Glutamatergic neuron (in vitro differentiated cells): Measurements from ENCODE around the gene ADAMTSL1. TPM values are rescaled to one million over a fixed set of nuclear protein-coding genes. Genes with fewer than 3 reads are reported as not detected.
A peak's percentile ranks its signal among the peaks of the same experiment; 100 is the strongest.

Experiments used
- DNase-seq: peaks from one replicate; pipeline ENCODE4 v3.0.0; 2022
- H3K27ac Mint-ChIP-seq: one replicate; pipeline ENCODE4 v1.8.0; 2020; ENCODE audit warnings: mild to moderate bottlenecking, mixed read lengths, inconsistent platforms; ENCODE audit not compliant: unreplicated experiment
- H3K27me3 Mint-ChIP-seq: one replicate; pipeline ENCODE4 v1.8.0; 2020; ENCODE audit warnings: mild to moderate bottlenecking, moderate library complexity, mixed read lengths, inconsistent platforms; ENCODE audit not compliant: unreplicated experiment
- H3K36me3 Mint-ChIP-seq: one replicate; pipeline ENCODE4 v1.8.0; 2020; ENCODE audit warnings: mild to moderate bottlenecking, mixed read lengths, inconsistent platforms; ENCODE audit not compliant: unreplicated experiment
- H3K4me1 Mint-ChIP-seq: one replicate; pipeline ENCODE4 v1.8.0; 2020; ENCODE audit warnings: mild to moderate bottlenecking, low read depth, mixed read lengths, inconsistent platforms; ENCODE audit not compliant: unreplicated experiment
- H3K4me3 Mint-ChIP-seq: one replicate; pipeline ENCODE4 v1.8.0; 2020; ENCODE audit warnings: mild to moderate bottlenecking, mixed read lengths, inconsistent platforms; ENCODE audit not compliant: unreplicated experiment
- H3K9me3 Mint-ChIP-seq: one replicate; pipeline ENCODE4 v1.8.0; 2020; ENCODE audit warnings: mild to moderate bottlenecking, moderate library complexity, mixed read lengths, inconsistent platforms; ENCODE audit not compliant: unreplicated experiment
- total RNA-seq: library from RNA; stranded (reverse); fragmentation: NEBNext Ultra II Directional; extraction: Animal tissue kit (Norgen Biotek cat#: 25700); gene quantifications from one replicate; pipeline ENCODE4 v1.2.1, GENCODE V29; 2021; ENCODE audit not compliant: unreplicated experiment
- TF ChIP-seq, protein P1 (sequence below): fragments of 200-600 bp; sonication (generic); IDR thresholded peaks from one replicate; pipeline ENCODE4 v1.5.0; 2021; ENCODE audit not compliant: partially characterized antibody, unreplicated experiment

Gene ADAMTSL1
- total RNA-seq, 1 donor from 2014 or later: 0.91 TPM

DNA sequence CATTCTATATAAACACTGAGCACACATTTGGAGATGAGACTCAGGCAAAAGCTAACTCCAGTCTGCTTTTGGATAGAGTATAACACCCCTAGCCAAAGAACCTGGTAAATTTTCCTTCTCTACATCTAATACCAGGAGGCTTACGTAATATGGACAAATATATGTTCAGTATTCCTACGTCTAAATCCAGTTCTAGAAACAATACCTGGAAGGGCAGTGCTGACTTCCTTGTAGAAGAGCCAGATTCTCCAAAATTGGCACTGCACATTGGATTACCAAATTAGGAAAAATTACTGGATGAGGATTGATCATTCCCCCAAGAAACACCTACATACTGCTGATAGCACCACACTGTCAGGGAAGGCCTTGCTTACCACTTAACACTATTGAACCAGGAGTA, 311.7 kb downstream of the ADAMTSL1 start:
- TF ChIP-seq, protein P1, sequence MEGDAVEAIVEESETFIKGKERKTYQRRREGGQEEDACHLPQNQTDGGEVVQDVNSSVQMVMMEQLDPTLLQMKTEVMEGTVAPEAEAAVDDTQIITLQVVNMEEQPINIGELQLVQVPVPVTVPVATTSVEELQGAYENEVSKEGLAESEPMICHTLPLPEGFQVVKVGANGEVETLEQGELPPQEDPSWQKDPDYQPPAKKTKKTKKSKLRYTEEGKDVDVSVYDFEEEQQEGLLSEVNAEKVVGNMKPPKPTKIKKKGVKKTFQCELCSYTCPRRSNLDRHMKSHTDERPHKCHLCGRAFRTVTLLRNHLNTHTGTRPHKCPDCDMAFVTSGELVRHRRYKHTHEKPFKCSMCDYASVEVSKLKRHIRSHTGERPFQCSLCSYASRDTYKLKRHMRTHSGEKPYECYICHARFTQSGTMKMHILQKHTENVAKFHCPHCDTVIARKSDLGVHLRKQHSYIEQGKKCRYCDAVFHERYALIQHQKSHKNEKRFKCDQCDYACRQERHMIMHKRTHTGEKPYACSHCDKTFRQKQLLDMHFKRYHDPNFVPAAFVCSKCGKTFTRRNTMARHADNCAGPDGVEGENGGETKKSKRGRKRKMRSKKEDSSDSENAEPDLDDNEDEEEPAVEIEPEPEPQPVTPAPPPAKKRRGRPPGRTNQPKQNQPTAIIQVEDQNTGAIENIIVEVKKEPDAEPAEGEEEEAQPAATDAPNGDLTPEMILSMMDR: no peak
- DNase-seq: no peak
- Mint-ChIP-seq H3K27me3 (no peaks in the 10 kb centered on the region), H3K4me3 (no peak overlapping the region), H3K4me1 (no peaks in the 10 kb centered on the region), H3K36me3 (no peaks in the 10 kb centered on the region), H3K9me3 (no peaks in the 10 kb centered on the region), H3K27ac (no peak overlapping the region)

DNA sequence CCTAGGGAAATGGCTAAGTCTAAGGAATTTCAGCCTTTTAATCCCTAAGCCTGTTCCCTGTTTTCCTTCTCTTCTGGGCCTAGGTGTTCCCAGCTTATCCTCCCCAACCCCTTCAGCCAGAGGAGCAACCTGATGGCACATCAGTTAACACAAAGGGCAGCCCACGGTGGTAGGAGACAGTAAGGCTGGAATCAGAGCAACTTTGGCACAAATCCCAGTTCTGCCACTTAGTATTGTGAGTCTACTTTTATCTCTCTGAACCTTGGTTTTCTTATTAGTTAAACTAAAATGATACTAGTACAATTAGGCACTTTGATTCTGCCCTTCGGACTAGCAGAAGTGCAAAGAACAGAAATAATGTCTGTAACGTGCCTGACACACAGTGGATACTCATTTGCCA, 312.2 kb downstream of the ADAMTSL1 start:
- no peak overlapping the region for H3K27ac Mint-ChIP-seq
- no peak for DNase-seq
- H3K9me3 Mint-ChIP-seq: no peaks in the 10 kb centered on the region
- TF ChIP-seq, protein P1: no peak
- no peaks in the 10 kb centered on the region for H3K36me3 Mint-ChIP-seq
- no peaks in the 10 kb centered on the region for H3K27me3 Mint-ChIP-seq
- no peak overlapping the region for H3K4me3 Mint-ChIP-seq
- no peaks in the 10 kb centered on the region for H3K4me1 Mint-ChIP-seq

DNA sequence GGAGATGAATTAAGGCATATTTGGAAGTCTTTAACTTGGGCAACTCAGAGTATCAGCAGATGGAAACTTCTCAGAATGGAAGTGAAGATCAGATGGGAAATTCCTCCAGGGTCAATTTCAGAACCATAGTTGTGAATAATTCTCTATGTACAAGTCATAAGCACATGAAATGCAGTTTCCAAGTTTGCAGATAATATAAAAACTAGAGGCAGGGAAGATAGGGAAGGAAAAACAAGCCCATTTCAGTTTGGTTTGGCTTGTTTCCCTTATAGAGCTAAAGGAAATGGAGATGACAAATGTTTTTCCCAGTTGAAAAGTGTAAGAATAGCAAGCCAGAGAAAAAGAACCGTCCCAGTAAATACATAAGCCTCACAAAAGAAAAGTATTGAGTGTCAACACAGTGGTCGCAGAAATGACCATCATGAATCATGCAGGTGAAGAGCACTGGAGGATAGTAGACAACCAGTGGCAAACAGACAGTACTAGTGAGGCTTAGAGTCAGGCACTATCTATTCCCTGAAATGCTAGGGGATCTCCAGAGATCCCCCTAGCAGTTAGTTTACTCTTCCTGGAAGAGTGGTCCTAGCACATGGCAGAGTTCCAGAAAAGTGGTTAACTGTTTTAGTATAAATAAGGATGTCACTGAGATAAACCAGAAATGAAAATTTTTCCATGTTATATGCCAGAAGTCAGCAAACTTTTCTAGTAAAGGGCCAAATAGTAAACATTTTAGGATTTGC, 313.1 kb downstream of the ADAMTSL1 start:
- Mint-ChIP-seq H3K9me3 (peaks cover 2% of the 10 kb centered on the region), H3K4me3 (no peak overlapping the region), H3K27ac (no peak overlapping the region), H3K36me3 (no peaks in the 10 kb centered on the region), H3K27me3 (no peaks in the 10 kb centered on the region), H3K4me1 (no peaks in the 10 kb centered on the region)
- TF ChIP-seq, protein P1: no peak
- no peak for DNase-seq

DNA sequence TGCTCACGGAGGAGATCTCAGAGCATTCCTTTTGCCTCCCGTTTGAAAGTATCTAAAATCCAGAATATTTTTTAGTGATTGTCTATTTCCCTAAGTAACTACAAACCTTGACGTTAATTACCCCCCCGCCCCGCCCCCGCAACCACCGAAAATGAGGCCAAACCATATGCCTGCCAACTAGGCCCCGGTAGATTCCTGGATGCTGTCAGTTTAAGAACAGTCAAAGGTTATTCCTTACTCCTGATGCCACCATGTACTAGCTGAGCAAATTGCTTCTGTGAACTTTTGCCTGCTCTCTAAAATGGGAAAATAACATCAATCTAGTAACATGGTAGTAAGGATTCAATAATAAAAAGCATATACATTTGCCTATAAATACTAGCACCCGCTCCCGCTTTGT, 314.3 kb downstream of the ADAMTSL1 start:
- H3K27ac Mint-ChIP-seq: no peak overlapping the region
- TF ChIP-seq, protein P1: no peak

DNA sequence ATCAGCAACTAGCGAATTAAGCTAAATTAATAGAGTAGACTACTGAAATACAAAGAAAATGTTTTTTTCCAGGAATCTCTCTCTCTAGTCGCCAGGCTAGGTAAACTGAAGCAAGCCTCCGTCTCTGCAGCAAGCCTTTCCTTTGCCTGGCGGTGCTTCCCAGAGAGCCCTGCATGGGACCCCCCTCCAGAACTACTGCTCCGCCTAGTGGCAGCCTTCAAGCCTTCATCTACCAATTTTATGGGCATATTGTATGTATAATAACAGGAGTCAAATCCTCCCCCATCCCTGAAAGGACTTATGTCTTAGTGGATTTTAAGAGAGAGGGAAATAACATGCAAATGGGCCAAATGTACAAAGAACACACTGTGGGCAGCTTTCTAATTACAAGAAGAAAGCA, 317.1 kb downstream of the ADAMTSL1 start:
- no peak overlapping the region for H3K4me3 Mint-ChIP-seq
- TF ChIP-seq, protein P1: peak; percentile 79
- DNase-seq: peak; percentile 74

More for the DNA sequence above, 314.3 kb downstream of the ADAMTSL1 start:
- H3K4me3 Mint-ChIP-seq: no peak overlapping the region
- no peaks in the 10 kb centered on the region for H3K27me3 Mint-ChIP-seq
- H3K9me3 Mint-ChIP-seq: peaks cover 2% of the 10 kb centered on the region
- no peaks in the 10 kb centered on the region for H3K4me1 Mint-ChIP-seq
- H3K36me3 Mint-ChIP-seq: no peaks in the 10 kb centered on the region
- DNase-seq: no peak

More for the DNA sequence above, 317.1 kb downstream of the ADAMTSL1 start:
- no peaks in the 10 kb centered on the region for H3K27me3 Mint-ChIP-seq
- H3K4me1 Mint-ChIP-seq: no peaks in the 10 kb centered on the region
- no peak overlapping the region for H3K27ac Mint-ChIP-seq
- H3K36me3 Mint-ChIP-seq: no peaks in the 10 kb centered on the region
- H3K9me3 Mint-ChIP-seq: peaks cover 2% of the 10 kb centered on the region
